Vagina (tissue), 2 donors: Measurements from ENCODE around the gene TMEM120A. TPM values are rescaled to one million over a fixed set of nuclear protein-coding genes. Genes with fewer than 3 reads are reported as not detected.

ENCODE experiments used
- DNase-seq, 2 donors: peaks; one replicate each; pipeline ENCODE4 v3.0.0-alpha.2; 2017; ENCODE audit errors: extremely low spot score in 2 of 2
- H3K27ac ChIP-seq: fragments of 200-600 bp; sonication (generic); one replicate; pipeline ENCODE4 v1.5.1; 2019
- H3K27me3 ChIP-seq: fragments of 200-600 bp; sonication (generic); one replicate; pipeline ENCODE4 v1.5.1; 2019
- H3K36me3 ChIP-seq, 2 donors: fragments of 200-600 bp; sonication (generic); one replicate each; pipeline ENCODE4 v1.5.1; 2017 to 2019
- H3K4me1 ChIP-seq: fragments of 200-600 bp; sonication (generic); one replicate; pipeline ENCODE4 v1.5.1; 2019
- H3K4me3 ChIP-seq, 2 donors: fragments of 200-600 bp; sonication (generic); 1 replicate in 1 of 2; 2 replicates in 1 of 2; pipeline ENCODE4 v1.5.1; 2016 to 2019
- H3K9me3 ChIP-seq: fragments of 200-600 bp; sonication (generic); one replicate; pipeline ENCODE4 v1.5.1; 2019
- POLR2A ChIP-seq, 2 donors: fragments of 450-650 bp; IDR thresholded peaks; one replicate each; pipeline ENCODE4 v1.6.1; 2017; ENCODE audit warnings: antibody characterized with exemption in 2 of 2, mild to moderate bottlenecking in 2 of 2, moderate library complexity in 2 of 2
- POLR2AphosphoS5 ChIP-seq, 2 donors: sonication (generic); formaldehyde crosslinking; IDR thresholded peaks; one replicate each; pipeline ENCODE4 v1.9.0; 2017; ENCODE audit warnings: antibody characterized with exemption in 2 of 2, mild to moderate bottlenecking in 2 of 2, low read depth in 1 of 2; ENCODE audit not compliant: insufficient read depth in 1 of 2
- intact Hi-C: fragments of 100-400 bp; cut with DNase I; formaldehyde crosslinking; loops from one replicate; pipeline ENCODE4 v1.15.1; 2023
- total RNA-seq: library from RNA; depleted of rRNA; stranded (reverse); fragments of >200 nt; gene quantifications from one replicate; pipeline ENCODE4 v1.2.3, GENCODE V29; 2016
- TF ChIP-seq, protein P1 (sequence below), 3 experiments: fragments of 450-650 bp in 2 of 3; fragments of 200-600 bp in 1 of 3; sonication (generic) in 1 of 3; IDR thresholded peaks; one replicate each; pipeline ENCODE4 v1.5.1; 2017 to 2019; ENCODE audit warnings: antibody characterized with exemption in 3 of 3, mild to moderate bottlenecking in 2 of 3, moderate library complexity in 2 of 3

TMEM120A gene
- total RNA-seq, 1 donor from 2014 or later, result 45.9 TPM

DNA sequence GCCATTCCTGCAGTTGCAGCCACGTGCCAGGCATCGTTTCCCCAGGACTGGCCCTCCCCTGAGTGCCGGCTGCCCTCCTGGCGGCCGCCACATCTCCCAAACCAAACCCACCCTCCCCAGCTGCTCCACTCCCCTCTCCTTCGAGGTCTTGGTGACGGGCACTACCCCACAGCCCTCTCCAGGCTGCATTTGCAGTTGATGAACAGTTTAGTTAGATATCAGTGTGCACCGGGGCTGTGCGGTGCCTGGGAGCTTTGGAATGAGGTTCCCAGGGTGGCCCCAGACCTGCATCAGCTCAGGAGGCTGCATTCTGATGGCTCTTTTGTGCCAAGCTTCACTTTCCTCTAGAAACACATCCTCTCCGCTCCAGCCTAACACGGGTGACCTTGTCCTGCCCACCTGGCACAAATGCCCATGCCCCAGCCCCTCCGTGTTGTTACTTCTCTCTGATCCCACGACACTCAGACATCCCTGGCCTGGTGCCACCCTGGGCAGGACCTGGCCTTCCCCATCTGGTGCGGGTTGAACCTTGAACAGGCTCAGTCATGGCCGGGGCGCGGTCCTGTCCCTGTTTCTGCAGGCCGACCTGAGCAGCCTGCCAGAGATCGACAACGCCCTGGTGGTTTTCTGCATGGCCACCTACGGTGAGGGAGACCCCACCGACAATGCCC, 14.5 kb downstream of the TMEM120A start:
- TF ChIP-seq, protein P1, sequence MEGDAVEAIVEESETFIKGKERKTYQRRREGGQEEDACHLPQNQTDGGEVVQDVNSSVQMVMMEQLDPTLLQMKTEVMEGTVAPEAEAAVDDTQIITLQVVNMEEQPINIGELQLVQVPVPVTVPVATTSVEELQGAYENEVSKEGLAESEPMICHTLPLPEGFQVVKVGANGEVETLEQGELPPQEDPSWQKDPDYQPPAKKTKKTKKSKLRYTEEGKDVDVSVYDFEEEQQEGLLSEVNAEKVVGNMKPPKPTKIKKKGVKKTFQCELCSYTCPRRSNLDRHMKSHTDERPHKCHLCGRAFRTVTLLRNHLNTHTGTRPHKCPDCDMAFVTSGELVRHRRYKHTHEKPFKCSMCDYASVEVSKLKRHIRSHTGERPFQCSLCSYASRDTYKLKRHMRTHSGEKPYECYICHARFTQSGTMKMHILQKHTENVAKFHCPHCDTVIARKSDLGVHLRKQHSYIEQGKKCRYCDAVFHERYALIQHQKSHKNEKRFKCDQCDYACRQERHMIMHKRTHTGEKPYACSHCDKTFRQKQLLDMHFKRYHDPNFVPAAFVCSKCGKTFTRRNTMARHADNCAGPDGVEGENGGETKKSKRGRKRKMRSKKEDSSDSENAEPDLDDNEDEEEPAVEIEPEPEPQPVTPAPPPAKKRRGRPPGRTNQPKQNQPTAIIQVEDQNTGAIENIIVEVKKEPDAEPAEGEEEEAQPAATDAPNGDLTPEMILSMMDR (IDR thresholded peaks at IDR 0.05), result no peak
- peak in 1 of 2 donors; percentile 28 for TF ChIP-seq POLR2AphosphoS5 (IDR thresholded peaks at IDR 0.05; ENCODE audit: insufficient read depth in 1 of 2, low read depth in 1 of 2)
- no peak overlapping the region for H3K4me3 ChIP-seq
- no peaks in the 10 kb centered on the region for H3K9me3 ChIP-seq
- no peaks in the 10 kb centered on the region for H3K27me3 ChIP-seq
- H3K36me3 ChIP-seq, result peaks cover 0 to 44% of the 10 kb centered on the region in 2 donors
- H3K4me1 ChIP-seq, result peaks cover 27% of the 10 kb centered on the region
- H3K27ac ChIP-seq, result no peak overlapping the region
- intact Hi-C loops, result no loop called here
- no peak for DNase-seq

DNA sequence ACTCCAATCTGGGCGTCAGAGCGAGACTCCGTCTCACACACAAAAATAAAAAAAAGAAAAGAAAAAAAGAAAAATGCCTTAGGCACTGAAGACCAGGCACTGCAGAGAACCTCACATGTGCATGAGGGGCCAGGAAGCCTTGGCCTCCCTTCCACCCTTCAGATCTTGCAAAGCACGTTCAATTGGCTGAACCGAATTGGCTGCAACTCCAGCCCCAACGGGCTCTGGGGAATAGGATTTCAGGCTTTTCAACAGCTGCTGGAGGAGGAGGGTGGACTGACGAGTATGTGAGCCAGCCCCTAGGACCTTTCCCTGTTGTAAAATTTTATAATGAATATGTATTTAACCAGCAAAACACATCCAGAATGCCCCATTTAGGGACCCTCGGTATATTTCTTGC, 16.7 kb downstream of the TMEM120A start:
- Histone ChIP-seq H3K4me1 (peaks cover 27% of the 10 kb centered on the region), H3K4me3 (no peak overlapping the region), H3K27me3 (no peaks in the 10 kb centered on the region), H3K9me3 (no peaks in the 10 kb centered on the region), H3K36me3 (peaks cover 0 to 42% of the 10 kb centered on the region in 2 donors), H3K27ac (no peak overlapping the region)
- TF ChIP-seq, protein P1 (IDR thresholded peaks at IDR 0.05), result no peak
- TF ChIP-seq POLR2AphosphoS5 (IDR thresholded peaks at IDR 0.05; ENCODE audit: insufficient read depth in 1 of 2, low read depth in 1 of 2) (no peak), POLR2A (IDR thresholded peaks at IDR 0.05) (no peak)
- intact Hi-C loops, result no loop called here
- no peak for DNase-seq

DNA sequence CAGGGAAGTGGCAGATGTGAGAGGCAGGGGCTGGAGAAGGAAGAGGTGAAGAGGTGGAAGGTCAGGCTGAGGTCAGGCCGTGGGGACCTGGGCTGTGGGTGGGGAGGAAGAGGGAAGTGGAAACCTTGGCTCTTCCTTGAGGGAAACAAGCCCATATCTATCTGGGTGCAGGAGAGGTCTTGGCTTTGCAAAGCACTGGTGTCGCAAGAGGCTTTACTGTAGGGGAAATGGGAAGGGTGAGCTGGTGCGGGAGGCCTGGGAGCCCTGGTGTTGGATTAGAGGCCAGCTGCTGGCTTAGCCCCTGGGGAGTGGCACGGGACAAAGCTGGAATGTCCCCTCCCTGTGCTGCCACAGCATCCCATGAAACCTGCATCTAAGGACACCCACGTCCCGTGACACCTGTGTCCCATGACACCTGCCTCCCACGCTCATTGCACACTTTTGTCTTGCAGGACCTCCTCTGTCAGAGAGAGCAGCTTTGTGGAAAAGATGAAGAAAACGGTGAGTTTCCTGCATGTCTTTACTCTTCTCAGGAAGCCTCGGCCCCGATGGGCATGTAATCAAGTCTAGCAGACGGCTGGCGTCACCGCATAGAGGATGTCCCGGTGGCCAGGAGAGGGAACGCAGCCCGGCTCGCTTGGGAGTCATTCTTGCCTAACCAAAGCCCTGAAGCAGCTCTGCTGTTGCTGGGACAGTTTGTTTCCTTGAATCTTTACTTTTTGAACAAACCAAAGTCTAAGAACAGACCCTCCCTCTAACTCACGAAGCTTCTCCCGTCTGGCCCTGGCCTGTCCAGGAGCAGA, 22.2 kb downstream of the TMEM120A start:
- no peaks in the 10 kb centered on the region for H3K27me3 ChIP-seq
- DNase-seq, result no peak
- no peak for TF ChIP-seq POLR2A (IDR thresholded peaks at IDR 0.05)
- TF ChIP-seq POLR2AphosphoS5 (IDR thresholded peaks at IDR 0.05; ENCODE audit: insufficient read depth in 1 of 2, low read depth in 1 of 2), result no peak
- TF ChIP-seq, protein P1 (IDR thresholded peaks at IDR 0.05), result no peak
- H3K36me3 ChIP-seq, result peaks cover 0 to 18% of the 10 kb centered on the region in 2 donors
- no peaks in the 10 kb centered on the region for H3K9me3 ChIP-seq
- peaks cover 42% of the 10 kb centered on the region for H3K4me1 ChIP-seq
- H3K4me3 ChIP-seq, result no peak overlapping the region
- intact Hi-C loops, result no loop called here
- H3K27ac ChIP-seq, result no peak overlapping the region

DNA sequence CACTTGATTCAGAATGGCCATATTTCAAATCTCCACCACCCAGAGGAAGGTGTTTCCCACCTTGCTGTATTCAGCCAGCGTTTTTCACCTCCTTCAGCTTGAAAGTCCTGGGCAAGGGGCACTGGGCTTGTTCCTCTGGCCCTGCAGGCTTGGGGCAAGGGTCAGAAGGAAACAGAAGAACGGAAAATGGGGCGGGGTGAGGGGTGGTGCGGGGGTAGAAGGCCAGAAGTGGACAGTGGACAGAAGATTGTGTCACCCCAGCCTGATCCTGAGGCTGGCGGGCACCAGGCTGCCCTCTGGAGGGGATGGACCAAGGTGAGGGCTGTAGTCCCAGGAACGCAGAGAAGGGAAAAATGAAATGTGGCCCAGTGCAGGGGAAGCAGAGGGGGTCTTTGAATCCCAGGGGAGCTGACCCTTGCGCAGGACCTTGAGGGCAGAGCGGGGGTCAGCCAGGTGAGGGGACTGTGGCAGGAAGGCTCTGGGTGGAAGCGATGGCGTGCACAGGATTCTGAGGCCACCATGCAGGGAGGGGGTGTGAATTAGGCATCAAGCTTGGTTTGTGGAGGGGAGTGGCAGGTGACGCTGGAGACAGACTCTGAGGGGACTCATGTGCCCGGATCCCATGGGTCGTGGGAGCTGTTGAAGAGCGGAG, 23.0 kb downstream of the TMEM120A start:
- Histone ChIP-seq H3K36me3 (peaks cover 0 to 18% of the 10 kb centered on the region in 2 donors), H3K27ac (peak overlapping the region; percentile 22)

More for the DNA sequence above, 23.0 kb downstream of the TMEM120A start:
- H3K9me3 ChIP-seq, result no peaks in the 10 kb centered on the region
- no peak for DNase-seq
- intact Hi-C loops, result no loop called here
- H3K4me3 ChIP-seq, result no peak overlapping the region
- H3K27me3 ChIP-seq, result no peaks in the 10 kb centered on the region
- TF ChIP-seq POLR2A (IDR thresholded peaks at IDR 0.05), result no peak
- TF ChIP-seq, protein P1 (IDR thresholded peaks at IDR 0.05), result no peak
- no peak for TF ChIP-seq POLR2AphosphoS5 (IDR thresholded peaks at IDR 0.05; ENCODE audit: insufficient read depth in 1 of 2, low read depth in 1 of 2)
- H3K4me1 ChIP-seq, result peaks cover 47% of the 10 kb centered on the region
